AG04450 (cell line): ENCODE measurements around the gene TMEM126B. TPM values are rescaled to one million over a fixed set of nuclear protein-coding genes. Genes with fewer than 3 reads are reported as not detected.

Experiments used
- CTCF ChIA-PET: fragments of 300-600, 350-600 bp; formaldehyde crosslinking; extraction: SDS; loops from one replicate; lab custom pipeline; 2022; ENCODE audit warnings: antibody characterized with exemption, inconsistent platforms; lab: Charles Lee
- POLR2A ChIA-PET: fragments of 350-600 bp; formaldehyde crosslinking; extraction: SDS; loops from one replicate; lab custom pipeline; 2021; ENCODE audit warnings: antibody characterized with exemption, inconsistent platforms; lab: Yijun Ruan, JAX
- DNase-seq: peaks from one replicate; pipeline ENCODE4 v3.0.0-alpha.2; 2011; ENCODE audit warnings: low read depth, low spot score
- H3K27ac ChIP-seq: one replicate; pipeline ENCODE4 v1.5.1; 2012; ENCODE audit warnings: low read depth, low read length, control low read depth
- H3K27me3 ChIP-seq: one replicate; pipeline ENCODE4 v1.6.0; 2012; ENCODE audit warnings: low read length; ENCODE audit not compliant: control insufficient read depth, insufficient read depth
- H3K4me3 ChIP-seq: 2 replicates; pipeline ENCODE4 v1.5.1; 2011; ENCODE audit warnings: mild to moderate bottlenecking, low read depth, low read length, control low read depth
- H3K9me3 ChIP-seq: 2 replicates; pipeline ENCODE4 v1.5.1; 2012; ENCODE audit warnings: low read length; ENCODE audit not compliant: control insufficient read depth, insufficient read depth
- CTCF ChIP-seq: IDR thresholded peaks from 2 replicates; pipeline ENCODE4 v1.5.1; 2011; ENCODE audit warnings: low read depth, low read length, control low read depth, inconsistent platforms
- polyA plus RNA-seq: library from polyadenylated mRNA; depleted of rRNA; stranded (reverse); fragments of >200 nt; gene quantifications from 2 replicates; pipeline ENCODE4 v1.2.3, GENCODE V29; 2011

TMEM126B gene
- polyA plus RNA-seq, 1 experiment = 86.2 TPM

- no peak for TF ChIP-seq CTCF
- no peak overlapping the region for H3K27ac ChIP-seq
- ChIA-PET POLR2A (no interaction called here), CTCF (no interaction called here)
- DNase-seq = no peak
- no peaks in the 10 kb centered on the region for H3K27me3 ChIP-seq
- H3K9me3 ChIP-seq = peaks cover 5% of the 10 kb centered on the region; the same call in 1 of the 2 replicates
- no peak overlapping the region for H3K4me3 ChIP-seq
Measured at GRCh38 chr11:85672105-85672902, 43.9 kb downstream of the TMEM126B start.

GRCh38 chr11:85673393-85673792 is 45.0 kb downstream of the TMEM126B start:
- Histone ChIP-seq H3K9me3 (peaks cover 5% of the 10 kb centered on the region; the same call in 1 of the 2 replicates), H3K27me3 (no peaks in the 10 kb centered on the region), H3K4me3 (no peak overlapping the region), H3K27ac (no peak overlapping the region)
- TF ChIP-seq CTCF = no peak
- POLR2A ChIA-PET = no interaction called here
- CTCF ChIA-PET = no interaction called here
- no peak for DNase-seq

DNA sequence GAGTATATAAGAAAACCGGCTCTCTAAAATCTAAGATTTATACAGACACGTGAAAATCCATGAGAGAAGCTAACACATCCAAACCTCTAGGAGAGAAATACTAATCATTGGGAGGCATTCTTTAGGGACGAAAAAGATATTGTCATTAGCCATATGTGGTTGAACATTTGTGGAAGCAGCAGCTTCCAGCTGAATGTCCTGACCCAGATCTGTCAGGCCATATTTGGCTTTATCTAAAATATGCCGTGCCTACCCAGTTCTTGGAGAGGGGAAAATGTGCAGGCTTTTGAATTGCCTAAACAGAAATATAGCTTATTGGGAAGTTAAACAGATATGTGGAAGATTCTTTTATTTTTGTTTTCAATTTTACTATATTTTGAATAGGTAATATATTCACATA is 51.2 kb downstream of the TMEM126B start:
- POLR2A ChIA-PET = no interaction called here
- CTCF ChIA-PET = no interaction called here
- no peak overlapping the region for H3K27ac ChIP-seq

DNA sequence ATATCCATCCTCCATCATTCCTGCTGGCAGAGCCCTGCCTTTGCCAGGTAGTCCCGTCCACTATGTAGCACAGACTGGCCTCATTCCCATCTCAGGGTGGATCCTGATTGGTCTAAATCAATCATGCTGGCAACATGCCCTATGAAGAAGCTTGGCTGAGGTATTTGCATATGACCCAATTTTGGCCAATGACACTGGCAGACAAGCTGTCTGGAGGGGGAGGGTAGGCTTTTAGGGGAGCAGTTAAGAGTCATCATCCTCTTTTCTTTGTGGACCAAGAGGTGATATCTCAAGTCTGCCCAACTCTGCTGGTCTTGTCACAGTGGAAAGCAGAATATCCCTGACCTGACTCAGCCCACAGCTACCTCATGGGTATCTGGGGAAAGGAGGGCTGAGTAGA is 52.5 kb downstream of the TMEM126B start:
- H3K9me3 ChIP-seq = no peaks in the 10 kb centered on the region
- POLR2A ChIA-PET = no interaction called here
- no peak overlapping the region for H3K4me3 ChIP-seq
- no peak for DNase-seq
- TF ChIP-seq CTCF = no peak
- no peak overlapping the region for H3K27ac ChIP-seq
- H3K27me3 ChIP-seq = no peaks in the 10 kb centered on the region
- CTCF ChIA-PET = interaction anchor here (1.7 kb wide), 1 partner anchor 14 kb away, joined by 4 read pairs; no protein-coding TSS in a partner anchor

More for the DNA sequence above, 51.2 kb downstream of the TMEM126B start:
- DNase-seq = no peak
- no peak for TF ChIP-seq CTCF
- H3K4me3 ChIP-seq = no peak overlapping the region
- no peaks in the 10 kb centered on the region for H3K9me3 ChIP-seq
- H3K27me3 ChIP-seq = no peaks in the 10 kb centered on the region
